GM18502 (cell line): ENCODE data around the gene EIF3D.

Source experiments
- ATAC-seq: cut with Tn5 transposase; IDR thresholded peaks from one replicate; pipeline ENCODE4 v1.9.1; 2021; ENCODE audit warnings: mild to moderate bottlenecking; ENCODE audit not compliant: unreplicated experiment, poor library complexity

Gene EIF3D

DNA sequence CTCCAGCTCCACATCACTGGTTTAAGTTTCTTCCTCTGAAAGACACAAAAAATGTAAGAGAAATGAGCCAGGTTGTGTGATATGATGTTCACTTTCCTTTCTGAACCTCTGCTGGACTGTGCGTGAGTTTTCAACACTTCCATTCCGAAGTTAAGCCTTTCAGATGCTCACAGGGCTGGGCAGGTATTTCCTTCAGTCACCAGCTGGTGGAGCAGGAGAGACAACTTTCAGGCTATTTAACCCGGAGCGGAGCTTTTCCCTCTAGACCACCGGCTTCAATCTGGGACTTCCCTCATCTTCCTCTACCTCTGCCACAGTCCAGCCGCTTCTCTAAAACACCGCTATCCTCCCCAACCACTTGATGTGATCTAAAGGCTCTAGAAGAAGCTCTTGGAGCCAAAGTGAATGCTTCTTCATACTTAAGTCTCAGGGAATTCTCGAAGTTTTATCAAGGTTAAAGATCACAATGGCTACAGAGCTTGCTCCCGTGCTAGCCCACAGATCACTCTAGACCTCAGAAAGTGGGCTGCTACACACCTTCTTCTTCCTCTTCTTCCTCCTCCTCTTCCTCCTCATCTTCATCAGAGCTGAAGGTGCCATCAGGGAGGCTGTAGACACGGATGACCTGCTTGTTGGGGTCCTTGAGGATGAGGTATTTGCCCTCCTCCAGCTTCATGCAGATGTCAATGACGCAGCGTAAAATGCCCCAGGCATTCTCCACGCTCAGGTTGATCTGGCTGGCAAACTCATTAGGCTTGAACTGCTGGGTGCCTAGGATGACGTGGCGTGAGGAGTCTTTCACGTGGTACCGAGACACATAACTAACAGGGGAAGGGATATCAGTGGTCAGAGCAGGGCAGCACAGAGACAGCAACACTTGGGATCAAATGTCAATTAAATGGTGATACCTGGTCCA lies 17.7 kb downstream of the EIF3D start:
- no peak for ATAC-seq

DNA sequence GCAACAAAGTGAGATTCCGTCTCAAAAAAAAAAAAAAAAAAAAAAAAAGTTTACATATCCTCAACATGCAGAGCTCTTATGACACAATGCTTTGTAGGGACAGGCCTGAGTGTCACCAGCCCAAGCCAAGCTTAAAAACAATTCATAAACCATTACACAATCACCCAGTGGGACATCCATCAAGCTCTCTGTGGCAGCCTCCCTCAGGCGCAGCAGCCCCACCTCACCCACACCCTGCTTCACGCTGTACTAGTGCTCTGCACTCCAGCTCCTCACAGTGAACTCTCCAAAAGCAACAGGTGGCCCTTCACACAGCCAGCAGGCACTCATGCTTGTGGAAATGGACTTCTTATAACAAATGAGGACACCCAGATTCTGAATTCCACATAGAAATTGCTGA lies 18.6 kb downstream of the EIF3D start:
- ATAC-seq, result no peak

DNA sequence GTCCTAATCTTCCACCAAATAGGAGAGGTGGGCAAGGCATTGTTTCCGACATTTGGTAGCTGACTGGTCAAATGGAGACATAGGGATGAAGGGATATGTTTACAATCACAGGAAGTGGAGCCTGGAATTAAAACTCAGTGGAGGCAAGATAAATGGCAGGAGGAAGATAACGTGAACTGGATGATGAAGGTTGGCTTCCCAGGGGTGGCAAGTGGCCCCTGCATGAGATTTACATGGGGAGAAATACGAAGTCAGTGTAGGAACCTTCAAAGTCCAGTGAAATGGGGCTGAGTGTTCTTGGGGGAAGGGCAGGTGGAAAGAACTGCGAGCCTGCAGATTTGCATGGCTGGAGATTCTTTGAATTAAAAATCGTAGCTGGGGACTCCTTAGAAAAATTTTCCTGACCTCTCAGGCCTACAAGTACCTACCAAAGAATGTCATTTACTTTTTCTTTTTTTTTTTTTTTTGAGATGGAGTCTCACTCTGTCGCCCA lies 21.4 kb downstream of the EIF3D start:
- no peak for ATAC-seq

DNA sequence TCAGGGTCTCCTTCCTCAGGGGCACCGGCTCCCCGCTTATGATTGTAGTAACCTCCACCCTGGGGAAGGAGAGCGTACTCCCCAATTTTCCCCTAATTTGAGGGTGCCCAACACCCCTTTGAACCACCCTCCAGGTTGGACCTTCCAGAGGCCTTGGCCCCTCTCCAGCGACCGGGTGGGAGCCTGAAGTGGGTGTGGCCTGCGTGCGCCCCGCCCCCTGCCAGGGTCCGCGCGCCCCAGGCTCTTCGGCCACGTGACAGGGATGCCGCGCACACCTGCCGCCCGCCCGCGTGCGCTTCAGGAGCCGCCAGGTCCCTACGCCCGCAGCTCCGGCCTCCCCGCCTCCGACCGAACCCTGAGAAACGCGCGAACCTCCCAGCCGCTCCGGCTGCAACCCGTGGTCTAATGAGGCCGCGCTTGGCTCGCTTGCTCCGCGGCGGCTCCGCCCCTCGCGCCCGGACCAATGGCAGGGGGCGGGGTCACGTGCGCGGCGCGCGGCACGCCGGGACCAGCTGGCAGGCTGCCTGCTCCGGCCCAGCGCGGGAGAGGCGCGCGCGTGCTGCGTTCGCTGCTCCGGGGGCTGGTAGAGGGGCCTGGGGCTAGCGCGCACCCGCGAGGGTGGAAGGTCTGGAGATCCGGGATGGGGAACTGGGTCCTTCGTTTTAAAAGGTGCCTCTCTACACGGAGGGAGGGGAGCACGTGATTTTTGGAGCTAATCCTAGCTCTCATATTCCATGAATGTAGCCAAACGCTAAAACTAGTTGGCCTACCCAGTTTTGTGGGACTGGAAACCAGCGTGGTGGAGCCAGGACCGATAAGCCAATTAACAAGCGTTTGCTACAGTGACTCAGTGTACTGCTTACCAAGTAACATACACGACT lies 22.1 kb downstream of the EIF3D start, which contains the start of gene FOXRED2:
Gene FOXRED2 (minus strand): TSS at position 404 of the 881 bp plus-strand sequence. CDS start 618 bp downstream, outside the sequence.
- peak; percentile 79 for ATAC-seq

DNA sequence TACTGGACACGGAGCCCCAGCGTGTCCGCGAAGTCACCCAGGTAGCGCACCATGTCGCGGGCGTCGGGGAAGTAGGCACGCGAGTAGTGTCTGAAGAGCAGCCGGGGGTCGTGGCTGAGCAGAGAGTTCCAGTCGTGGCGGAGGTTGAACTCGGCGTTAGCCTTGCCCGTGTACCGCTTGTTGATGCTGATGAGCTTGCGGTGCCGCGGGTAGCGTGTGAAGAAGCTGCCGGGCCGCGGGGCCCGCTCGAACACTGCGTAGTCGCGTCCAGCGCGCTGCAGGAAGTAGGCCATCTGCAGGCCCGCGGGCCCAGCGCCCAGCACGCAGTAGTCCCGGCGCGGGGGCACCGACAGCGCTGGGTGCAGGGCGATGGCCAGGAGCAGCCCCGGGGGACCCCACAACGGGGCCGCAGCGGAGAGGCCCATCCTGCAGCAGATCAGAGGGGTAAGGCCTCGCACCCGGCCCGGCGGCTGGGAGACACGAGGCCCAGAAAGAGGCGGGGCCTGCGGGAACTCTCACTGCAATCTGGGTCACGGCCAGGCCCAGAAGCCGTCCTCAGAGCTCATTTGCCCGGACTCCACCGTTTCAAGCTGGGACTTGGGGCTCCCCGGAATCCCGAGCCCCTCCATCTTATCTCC lies 22.8 kb downstream of the EIF3D start:
- ATAC-seq, result no peak

DNA sequence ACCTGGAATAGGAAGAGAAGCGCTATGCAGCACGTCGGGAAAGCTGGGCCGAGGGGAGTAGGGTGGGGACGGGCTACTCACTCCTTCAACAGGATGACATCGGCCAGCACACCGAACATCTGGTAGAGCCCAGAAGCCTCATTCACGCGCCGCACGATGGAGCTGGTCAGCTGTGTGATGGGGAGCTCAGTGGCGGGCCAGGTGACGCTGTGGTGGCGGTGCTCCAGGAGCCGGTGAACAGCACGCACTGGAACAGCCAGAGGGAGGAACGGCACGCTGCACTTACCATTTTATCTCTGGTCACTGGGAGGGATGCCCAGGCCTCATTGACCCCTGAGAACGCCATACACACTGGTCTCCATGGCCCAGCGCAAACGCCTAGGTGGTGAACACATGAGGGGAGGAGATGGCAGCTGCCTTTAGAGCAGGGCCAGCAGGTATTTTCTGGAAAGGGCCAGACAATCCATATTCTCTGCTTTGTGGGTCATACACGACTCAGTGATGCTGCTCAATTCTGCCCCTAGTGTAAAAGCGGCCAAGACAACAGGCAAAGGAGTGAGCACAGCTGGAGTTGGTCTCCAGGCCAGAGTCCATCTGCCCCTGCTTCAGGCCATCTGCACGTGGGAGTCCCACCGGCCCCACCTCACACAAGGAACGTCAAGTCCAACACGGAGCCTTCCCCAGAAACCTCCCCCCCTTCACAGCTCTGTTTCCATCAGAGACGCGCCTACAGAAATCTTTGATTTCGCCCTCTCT lies 30.9 kb downstream of the EIF3D start:
- no peak for ATAC-seq

DNA sequence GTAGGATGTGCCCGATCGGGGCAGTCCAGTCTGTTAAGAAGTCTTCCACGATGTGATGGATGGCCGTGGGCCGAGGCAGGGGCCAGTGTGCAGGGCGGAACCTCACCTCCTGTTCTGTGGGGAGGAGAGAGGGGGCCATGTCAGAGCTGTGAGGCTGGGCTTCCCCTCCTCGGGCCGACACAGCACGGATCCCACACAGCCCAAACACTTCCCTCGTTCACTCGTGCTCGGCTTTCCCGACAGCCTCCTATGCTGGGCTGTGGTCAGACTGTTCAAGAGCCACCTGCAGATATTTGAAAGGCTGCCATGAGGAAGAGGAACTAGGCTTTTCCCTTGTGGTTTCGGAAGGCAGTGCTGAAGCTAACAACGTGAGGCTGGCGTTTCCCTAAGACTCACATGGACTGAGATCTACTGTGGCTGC lies 35.3 kb downstream of the EIF3D start:
- ATAC-seq, result peak; percentile 54

DNA sequence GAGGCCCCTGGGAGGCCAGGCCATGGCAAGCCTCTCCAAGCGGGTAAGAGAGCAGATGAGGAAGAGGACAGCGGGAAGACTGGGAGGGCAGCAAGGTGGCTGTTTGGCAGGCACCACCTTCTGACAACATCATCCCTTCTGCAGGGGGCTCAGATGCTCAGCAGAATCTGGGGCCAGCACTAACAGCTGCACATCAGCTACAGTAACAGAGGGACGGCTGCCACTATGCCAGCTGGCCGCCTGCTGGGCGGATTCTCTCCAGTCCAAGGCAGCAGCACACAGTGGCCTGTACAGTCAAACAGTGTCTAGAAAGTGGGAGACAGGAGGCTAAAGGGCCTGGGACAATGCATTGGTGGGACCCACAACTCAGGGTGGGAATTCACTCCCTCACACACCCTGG lies 36.9 kb downstream of the EIF3D start:
- no peak for ATAC-seq

DNA sequence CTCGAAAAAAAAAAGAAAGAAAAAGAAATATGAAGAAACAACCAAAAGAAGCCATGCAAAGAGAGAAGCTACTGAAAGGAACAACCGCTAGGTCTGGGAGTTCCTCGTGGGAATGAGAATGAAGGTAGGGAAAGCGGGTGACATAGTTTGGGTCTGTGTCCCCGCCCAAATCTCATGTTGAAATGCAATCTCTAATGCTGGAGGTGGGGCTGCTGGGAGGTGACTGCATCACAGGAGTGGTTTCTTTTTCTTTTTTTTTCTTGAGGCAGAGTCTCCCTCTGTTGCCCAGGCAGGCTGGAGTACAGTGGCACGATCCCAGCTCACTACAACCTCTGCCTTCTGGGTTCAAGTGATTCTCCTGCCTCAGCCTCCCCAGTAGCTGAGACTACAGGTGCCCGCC lies 37.8 kb downstream of the EIF3D start:
- no peak for ATAC-seq

DNA sequence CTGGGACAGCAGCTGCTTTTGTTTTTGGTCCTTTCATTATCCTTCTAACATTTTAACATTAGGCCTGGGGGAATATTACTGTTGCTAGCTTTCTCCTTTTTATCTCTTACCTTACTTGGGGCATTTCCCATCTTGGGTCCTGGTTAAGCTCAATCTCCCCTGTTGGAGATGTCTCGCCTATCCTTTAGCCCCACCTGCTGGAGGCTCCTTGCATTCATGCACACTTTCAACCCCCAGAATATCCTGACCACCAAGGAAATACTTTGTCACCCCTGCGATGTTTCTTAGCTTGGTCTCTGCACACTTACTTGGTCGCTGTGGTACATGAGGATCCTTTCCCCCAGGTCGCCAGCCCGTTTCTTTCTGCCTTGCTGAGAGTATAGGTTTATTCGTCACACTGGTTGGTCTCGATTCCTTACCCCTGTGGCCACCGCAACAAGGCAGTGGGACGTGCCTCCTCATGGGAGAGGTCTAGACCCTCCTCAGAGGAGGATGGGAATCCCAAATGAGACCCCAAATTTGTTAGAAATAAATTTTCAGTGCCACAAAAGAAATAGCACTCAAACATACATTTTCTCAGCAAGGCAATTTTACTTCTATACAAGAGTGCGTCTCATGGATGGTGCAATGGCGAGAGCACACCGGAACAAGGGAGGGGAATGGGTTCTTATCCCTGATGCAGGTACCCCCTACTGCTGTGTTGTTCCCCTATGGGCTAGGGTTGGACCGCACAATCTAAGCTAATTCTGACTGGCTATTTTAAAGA lies 42.2 kb downstream of the EIF3D start:
- ATAC-seq, result no peak

DNA sequence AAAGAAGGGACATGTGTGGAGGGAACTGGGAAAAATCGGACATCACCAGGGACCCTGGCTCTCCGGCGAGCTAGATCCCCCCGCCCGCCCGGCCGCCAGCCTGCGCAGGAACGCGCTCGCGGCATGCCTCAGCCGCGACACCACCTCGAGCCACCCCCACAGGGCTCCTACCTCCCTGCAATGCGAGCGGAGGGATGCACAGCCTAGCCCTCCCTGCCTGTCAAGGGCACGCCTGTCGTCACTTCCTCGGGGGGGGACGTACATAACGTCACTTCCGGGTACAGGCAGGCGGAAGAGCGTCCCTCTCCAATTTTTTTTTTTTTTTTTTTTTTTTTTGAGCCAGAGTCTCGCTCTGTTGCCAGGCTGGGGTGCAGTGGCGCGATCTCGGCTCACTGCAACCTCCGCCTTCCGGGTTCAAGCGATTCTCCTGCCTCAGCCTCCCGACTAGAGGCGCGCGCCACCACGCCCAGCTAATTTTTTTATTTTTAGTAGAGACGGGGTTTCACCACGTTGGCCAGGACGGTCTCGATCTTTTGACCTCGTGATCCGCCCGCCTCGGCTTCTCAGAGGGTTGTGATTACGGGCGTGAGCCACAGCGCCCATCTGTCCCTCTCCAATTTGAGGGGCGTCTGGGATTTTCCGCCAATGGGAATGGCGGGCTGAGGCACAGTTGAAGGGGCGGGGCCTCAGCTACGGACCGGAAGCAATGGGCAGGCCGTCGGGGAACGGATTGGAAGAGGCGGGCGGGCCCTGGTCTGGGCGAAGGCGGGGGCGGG lies 47.4 kb downstream of the EIF3D start, which contains the start of gene TXN2:
Gene TXN2 (minus strand): TSS at position 248 of the 776 bp plus-strand sequence. CDS start 803 bp downstream, outside the sequence.
- peak; percentile 82 for ATAC-seq

DNA sequence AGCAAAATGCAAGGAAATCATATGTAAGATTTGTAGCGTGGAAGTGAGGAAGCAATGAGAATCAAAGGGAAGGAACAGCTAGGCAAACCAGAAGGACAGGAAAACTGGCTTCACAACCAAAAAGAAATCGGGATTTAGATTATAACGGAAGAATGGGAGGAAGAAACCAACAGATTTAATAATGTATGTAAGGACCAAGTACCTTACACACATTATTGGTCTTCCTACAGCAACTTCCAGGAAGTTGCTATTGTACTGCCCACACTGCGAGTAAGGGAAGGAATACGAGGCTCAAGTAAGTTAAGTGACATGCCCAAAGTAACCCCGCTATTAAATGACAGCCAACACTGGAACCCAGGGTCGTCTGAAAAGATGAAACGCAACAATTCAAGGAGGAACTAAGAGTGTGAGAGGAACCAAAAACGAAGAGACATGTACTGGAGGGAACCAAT lies 48.0 kb downstream of the EIF3D start:
- ATAC-seq, result no peak

DNA sequence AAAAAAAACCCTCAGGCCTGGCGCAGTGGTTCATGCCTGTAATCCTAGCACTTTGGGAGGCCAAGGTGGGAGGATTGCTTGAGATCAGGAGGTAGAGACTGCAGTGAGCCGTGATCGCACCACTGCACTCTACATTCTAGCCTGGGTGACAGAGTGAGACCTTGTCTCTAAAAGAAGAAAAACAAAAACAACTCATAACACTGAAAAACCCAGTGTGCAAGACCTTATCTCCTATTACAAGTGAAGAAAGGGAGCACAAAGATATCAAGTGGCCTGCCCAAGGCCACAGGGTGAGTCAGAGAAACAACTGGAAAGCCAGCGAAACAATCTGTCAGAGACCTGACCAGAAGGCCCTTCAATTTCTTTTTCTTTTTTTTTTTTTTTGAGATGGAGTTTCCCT lies 50.0 kb downstream of the EIF3D start:
- no peak for ATAC-seq

DNA sequence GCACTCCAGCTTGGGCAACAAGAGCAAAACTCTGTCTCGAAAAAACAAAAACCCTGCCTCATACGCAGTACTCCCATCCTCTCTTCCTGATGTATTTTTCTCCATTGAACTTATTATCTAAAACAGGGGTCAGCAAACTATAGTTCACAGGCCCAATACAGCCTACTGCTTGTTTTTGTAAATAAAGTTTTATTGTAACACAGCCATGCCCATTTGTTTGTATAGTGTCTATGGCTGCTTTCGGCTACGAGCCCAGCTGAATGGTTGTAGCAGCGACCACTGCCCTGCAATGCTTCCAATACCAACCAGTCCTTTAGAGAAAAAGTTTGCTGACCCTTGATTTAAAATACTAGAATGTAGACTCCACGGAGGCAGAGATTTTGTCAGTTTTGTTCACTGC lies 53.6 kb downstream of the EIF3D start:
- ATAC-seq, result no peak

DNA sequence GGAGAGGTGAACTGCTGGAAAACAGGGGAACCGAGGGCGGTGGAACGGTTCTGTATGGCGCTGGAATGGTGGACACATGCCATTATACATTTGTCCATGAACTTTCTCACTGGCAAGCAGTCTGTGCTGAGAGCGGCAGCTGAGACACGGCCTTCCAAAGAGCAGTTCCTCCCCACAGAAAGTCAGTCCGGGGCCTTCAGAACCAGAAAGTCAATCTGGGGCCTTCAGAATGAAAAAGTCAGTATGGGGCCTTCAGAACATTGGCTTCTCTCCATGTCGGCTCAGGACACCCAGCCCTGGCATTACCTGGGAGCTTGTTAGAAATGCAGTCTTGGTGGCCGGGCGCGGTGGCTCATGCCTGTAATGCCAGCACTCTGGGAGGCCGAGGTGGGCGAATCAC lies 56.3 kb downstream of the EIF3D start:
- no peak for ATAC-seq

DNA sequence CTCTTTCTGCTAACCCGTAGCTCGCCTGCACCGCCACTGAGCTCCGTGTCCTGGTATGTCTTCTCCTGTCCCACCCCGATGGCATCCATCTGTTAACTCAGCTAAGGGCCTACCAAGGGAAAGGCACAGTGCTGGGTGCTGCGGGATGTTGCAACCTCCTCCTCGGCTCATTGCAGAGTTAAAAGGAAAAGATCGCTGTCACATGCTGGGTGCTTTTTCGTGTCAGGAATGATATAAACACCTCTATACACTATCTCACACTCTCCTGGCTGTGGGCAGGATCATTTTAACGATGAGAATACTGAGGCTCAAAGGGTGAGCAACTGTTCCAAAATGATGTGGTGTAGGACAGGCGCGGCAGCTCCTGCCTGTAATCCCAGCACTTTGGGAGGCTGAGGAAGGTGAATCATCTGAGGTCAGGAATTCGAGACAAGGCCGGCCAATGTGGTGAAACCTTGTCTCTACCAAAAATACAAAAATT lies 57.6 kb downstream of the EIF3D start:
- ATAC-seq, result no peak

DNA sequence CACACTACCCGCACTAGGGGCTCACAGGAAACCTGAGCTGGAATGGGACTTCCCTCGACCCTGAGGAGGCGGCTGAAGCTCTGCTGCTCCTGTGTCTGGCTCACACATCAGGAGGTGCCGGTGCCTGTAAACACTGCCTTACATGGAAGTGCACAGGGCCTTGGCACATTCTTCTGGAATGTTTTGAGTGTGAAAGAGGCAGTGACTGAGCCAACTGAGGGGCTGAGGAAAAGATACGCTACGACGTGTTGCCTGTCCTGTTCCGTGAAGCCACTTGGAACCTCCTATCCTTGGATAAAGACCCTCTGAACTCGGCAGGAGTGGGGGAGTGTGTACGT lies 58.0 kb downstream of the EIF3D start:
- ATAC-seq, result no peak
